ENCODE measurements around the gene C9orf85.
"Not testable (repeated sequence)": the region's sequence is repeated elsewhere in the genome, so short reads cannot be mapped to it uniquely, and the experiment has no call there.

- not testable (repeated sequence) for TF ChIP-seq ZNF398 (CRISPR knock-in tag; IDR thresholded peaks at IDR 0.05); CTCF (IDR thresholded peaks at IDR 0.05 in 2 of 3, conservative IDR thresholded peaks at IDR 0.05 in 1 of 3; ENCODE audit: insufficient read depth in 2 of 3, low read depth in 1 of 3, low read length in 3 of 3); EP300 (IDR thresholded peaks at IDR 0.05; ENCODE audit: low read length); ZNF609 (CRISPR knock-in tag; IDR thresholded peaks at IDR 0.05; ENCODE audit: borderline replicate concordance); HNRNPK (IDR thresholded peaks at IDR 0.05; ENCODE audit: low read depth, low read length, poor library complexity, severe bottlenecking); SMARCA5 (IDR thresholded peaks at IDR 0.05); ATF2 (CRISPR knock-in tag; IDR thresholded peaks at IDR 0.05)
Observed at GRCh38 chr9:71898756-71899155, 12.7 kb upstream of the C9orf85 start.
